T47D (cell line): ENCODE data around the gene KHSRP.

ENCODE experiments used
- DNase-seq, 2 experiments: peaks; one replicate each; pipeline versions ENCODE4 v3.0.0 to v3.0.0-alpha.2; 2011 to 2012; ENCODE audit warnings: low read depth in 1 of 2, low spot score in 1 of 2
- JUND ChIP-seq: IDR thresholded peaks from 2 replicates; pipeline ENCODE4 v1.6.1; 2012; ENCODE audit warnings: low read depth
- in situ Hi-C: cut with HindIII; loops from 2 replicates; pipeline ENCODE4 v1.10.0; 2016; ENCODE audit warnings: low sequenced_read_pairs, low pct_unique_long_range_greater_than_20kb

The KHSRP gene

DNA sequence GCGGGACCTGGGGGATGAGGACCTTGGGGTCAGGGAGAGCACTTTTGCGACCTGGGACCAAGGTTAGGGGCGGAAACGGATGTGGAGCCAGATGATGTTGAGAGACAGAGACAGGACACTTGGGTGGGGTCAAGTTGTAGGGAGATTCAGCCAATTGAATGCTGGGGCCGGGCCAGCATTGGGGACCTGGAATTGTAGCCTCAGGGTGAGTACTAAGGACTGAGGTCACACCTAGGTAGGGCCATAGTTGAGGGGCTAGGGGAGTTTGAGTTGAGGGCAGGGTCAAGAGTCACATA is 50.9 kb downstream of the KHSRP start:
- in situ Hi-C loops = no loop called here
- no peak for DNase-seq
- TF ChIP-seq JUND = no peak

DNA sequence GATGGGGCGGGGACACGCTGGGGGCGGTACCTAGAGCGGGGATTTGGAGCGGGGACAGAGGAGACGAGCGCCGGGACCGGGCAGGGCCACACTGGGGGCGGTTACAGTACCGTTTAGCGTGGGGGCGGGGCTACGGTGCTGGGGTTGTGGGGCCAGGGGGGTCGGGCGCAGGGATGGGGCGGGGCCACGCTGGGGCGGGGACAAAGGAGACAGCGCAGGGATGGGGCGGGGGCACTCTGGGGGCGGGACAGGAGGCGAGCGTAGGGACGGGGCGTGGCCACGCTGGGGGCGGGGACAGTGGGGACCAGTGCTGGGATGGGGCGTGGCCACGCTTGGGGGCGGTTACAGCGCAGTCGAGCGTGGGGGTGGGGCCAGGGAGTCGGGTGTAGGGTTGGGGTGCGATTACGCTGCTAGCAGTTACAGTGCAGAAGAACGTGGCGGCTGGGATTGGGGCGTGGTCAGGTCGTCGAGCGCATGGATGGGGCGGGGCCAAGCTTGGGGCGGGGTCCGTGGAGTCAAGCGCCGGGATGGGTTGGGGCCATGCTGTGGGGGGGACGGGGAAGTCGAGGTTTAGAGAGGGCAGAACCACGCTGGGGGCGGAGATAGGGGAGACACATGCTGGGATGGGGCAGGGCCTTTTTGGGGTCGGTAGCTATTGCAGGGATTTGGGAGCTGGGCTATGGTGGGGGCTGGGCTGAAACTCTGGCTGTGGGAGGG is 51.4 kb downstream of the KHSRP start:
- in situ Hi-C loops = no loop called here
- TF ChIP-seq JUND = no peak
- peak; percentile 73 to 96 for DNase-seq

GRCh38 chr19:6372594-6373095 is 52.0 kb downstream of the KHSRP start, which contains the start of gene ALKBH7:
TSS of gene ALKBH7 (plus strand) at chr19:6372794. CDS start at chr19:6372821, 27 bp downstream.
- peak in 1 of 2 experiments; percentile 99 for DNase-seq
- TF ChIP-seq JUND = no peak
- in situ Hi-C loops = no loop called here

DNA sequence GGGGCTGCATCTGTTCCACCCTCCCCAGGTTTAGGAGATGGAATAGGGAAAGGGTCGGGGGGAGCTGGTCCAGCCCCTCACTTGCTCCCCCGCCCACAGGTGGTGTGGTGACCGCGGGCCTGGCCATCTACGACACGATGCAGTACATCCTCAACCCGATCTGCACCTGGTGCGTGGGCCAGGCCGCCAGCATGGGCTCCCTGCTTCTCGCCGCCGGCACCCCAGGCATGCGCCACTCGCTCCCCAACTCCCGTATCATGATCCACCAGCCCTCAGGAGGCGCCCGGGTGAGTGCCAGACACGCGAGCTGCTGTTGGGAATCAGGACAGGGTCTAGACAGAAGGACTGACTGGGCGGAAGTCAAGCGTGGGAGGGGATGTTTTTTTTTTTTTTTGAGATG is 60.3 kb downstream of the KHSRP start:
- no peak for TF ChIP-seq JUND
- DNase-seq = no peak
- in situ Hi-C loops = no loop called here
